ELR (cell line): ENCODE results near the gene ACBD4.

ENCODE experiments used
- DNase-seq: peaks from one replicate; pipeline ENCODE4 v3.0.0-alpha.2; 2015; ENCODE audit warnings: low read depth

The ACBD4 gene

GRCh38 chr17:45135192-45135977 is at the start of gene ACBD4:
ACBD4 (plus strand) TSS chr17:45135687; CDS start chr17:45136145, 458 bp downstream.
- peak; percentile 100 for DNase-seq

- DNase-seq, result no peak
Observed at GRCh38 chr17:45086391-45086790, 49.1 kb upstream of the ACBD4 start.

- DNase-seq, result no peak
Observed at GRCh38 chr17:45086865-45087503, 48.5 kb upstream of the ACBD4 start.

GRCh38 chr17:45087504-45087975 is 47.9 kb upstream of the ACBD4 start:
- no peak for DNase-seq

- no peak for DNase-seq
Observed at GRCh38 chr17:45087978-45088377, 47.5 kb upstream of the ACBD4 start.

- DNase-seq, result no peak
Observed at GRCh38 chr17:45088741-45089140, 46.7 kb upstream of the ACBD4 start.

GRCh38 chr17:45090711-45091110 is 44.8 kb upstream of the ACBD4 start:
- peak; percentile 41 for DNase-seq

- peak; percentile 73 for DNase-seq
Observed at GRCh38 chr17:45091778-45092425, 43.6 kb upstream of the ACBD4 start.

GRCh38 chr17:45092911-45093430 is 42.5 kb upstream of the ACBD4 start:
- peak; percentile 100 for DNase-seq

- DNase-seq, result no peak
Observed at GRCh38 chr17:45093444-45094110, 41.9 kb upstream of the ACBD4 start.

- DNase-seq, result peak; percentile 66
Observed at GRCh38 chr17:45096141-45096540, 39.3 kb upstream of the ACBD4 start.

GRCh38 chr17:45096926-45097325 is 38.6 kb upstream of the ACBD4 start:
- no peak for DNase-seq

GRCh38 chr17:45098081-45098868 is 37.2 kb upstream of the ACBD4 start:
- no peak for DNase-seq

GRCh38 chr17:45098869-45099616 is 36.4 kb upstream of the ACBD4 start:
- DNase-seq, result peak; percentile 79

- DNase-seq, result no peak
Observed at GRCh38 chr17:45101546-45101882, 34.0 kb upstream of the ACBD4 start.

- DNase-seq, result no peak
Observed at GRCh38 chr17:45101883-45102811, 33.3 kb upstream of the ACBD4 start.

GRCh38 chr17:45102856-45103255 is 32.6 kb upstream of the ACBD4 start:
- DNase-seq, result no peak

- no peak for DNase-seq
Observed at GRCh38 chr17:45103269-45103795, 32.2 kb upstream of the ACBD4 start.

GRCh38 chr17:45104029-45104428 is 31.5 kb upstream of the ACBD4 start:
- no peak for DNase-seq
